IPS DF 6.9 (cell line): ENCODE data around the gene SFN.

Experiments used
- DNase-seq: peaks from one replicate; pipeline ENCODE4 v3.0.0-alpha.2; 2013; ENCODE audit warnings: low read depth, low spot score
- H3K27ac ChIP-seq: one replicate; pipeline ENCODE4 v1.5.1; 2013; ENCODE audit warnings: low read length, control low read depth
- H3K27me3 ChIP-seq: 2 replicates; pipeline ENCODE4 v1.6.1; 2013; ENCODE audit warnings: mild to moderate bottlenecking, low read length; ENCODE audit not compliant: control insufficient read depth, insufficient read depth
- H3K36me3 ChIP-seq: 2 replicates; pipeline ENCODE4 v1.6.1; 2013; ENCODE audit warnings: low read length; ENCODE audit not compliant: control insufficient read depth, insufficient read depth
- H3K4me1 ChIP-seq: 2 replicates; pipeline ENCODE4 v1.6.1; 2013; ENCODE audit warnings: low read length; ENCODE audit not compliant: control insufficient read depth, insufficient read depth
- H3K4me3 ChIP-seq: 2 replicates; pipeline ENCODE4 v1.5.1; 2013; ENCODE audit warnings: mild to moderate bottlenecking, low read length
- H3K9me3 ChIP-seq: 2 replicates; pipeline ENCODE4 v1.6.1; 2013; ENCODE audit warnings: low read length, inconsistent platforms; ENCODE audit not compliant: control insufficient read depth, insufficient read depth
- WGBS: extraction: QIAGEN DNeasy Blood & Tissue Kit; methylation state at CpG from one replicate; pipeline ENCODE4 v1.1.7; 2013; ENCODE audit warnings: mixed read lengths, missing lambda C conversion rate; ENCODE audit not compliant: insufficient read length, insufficient coverage; 5-methylcytosine and 5-hydroxymethylcytosine counted together

The SFN gene

DNA sequence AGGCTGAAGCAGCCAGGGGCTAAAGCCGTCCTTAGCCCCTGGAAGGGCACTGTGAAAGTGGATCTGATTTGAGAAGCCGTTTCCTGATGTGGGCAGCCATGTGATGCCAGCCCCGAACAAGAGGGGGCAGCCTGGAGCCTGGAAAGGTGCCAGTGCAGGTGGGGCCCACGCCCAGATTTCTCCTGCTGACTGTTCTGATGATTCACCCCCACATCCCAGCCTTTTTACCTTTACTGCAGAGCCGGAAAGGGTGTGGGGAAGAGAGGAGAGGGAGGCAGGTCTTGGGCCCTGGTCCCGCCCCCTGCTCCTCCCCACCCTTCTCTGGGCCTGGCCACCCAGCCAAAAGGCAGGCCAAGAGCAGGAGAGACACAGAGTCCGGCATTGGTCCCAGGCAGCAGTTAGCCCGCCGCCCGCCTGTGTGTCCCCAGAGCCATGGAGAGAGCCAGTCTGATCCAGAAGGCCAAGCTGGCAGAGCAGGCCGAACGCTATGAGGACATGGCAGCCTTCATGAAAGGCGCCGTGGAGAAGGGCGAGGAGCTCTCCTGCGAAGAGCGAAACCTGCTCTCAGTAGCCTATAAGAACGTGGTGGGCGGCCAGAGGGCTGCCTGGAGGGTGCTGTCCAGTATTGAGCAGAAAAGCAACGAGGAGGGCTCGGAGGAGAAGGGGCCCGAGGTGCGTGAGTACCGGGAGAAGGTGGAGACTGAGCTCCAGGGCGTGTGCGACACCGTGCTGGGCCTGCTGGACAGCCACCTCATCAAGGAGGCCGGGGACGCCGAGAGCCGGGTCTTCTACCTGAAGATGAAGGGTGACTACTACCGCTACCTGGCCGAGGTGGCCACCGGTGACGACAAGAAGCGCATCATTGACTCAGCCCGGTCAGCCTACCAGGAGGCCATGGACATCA is at the start of gene SFN:
Gene SFN, plus strand, starts transcription at position 369 of the 904 bp plus-strand sequence. Its CDS starts 64 bp downstream, at position 433.
- Histone ChIP-seq H3K36me3 (no peaks in the 10 kb centered on the region), H3K9me3 (no peaks in the 10 kb centered on the region), H3K27ac (no peak within 1 kb of the TSS), H3K4me3 (no peak within 1 kb of the TSS), H3K4me1 (peaks cover 5% of the 10 kb centered on the region; the same call in 1 of the 2 replicates), H3K27me3 (no peaks in the 10 kb centered on the region; the same call in 1 of the 2 replicates)
- no CpG with 5 or more reads among the region's 37 CpGs for WGBS
- no peak for DNase-seq

DNA sequence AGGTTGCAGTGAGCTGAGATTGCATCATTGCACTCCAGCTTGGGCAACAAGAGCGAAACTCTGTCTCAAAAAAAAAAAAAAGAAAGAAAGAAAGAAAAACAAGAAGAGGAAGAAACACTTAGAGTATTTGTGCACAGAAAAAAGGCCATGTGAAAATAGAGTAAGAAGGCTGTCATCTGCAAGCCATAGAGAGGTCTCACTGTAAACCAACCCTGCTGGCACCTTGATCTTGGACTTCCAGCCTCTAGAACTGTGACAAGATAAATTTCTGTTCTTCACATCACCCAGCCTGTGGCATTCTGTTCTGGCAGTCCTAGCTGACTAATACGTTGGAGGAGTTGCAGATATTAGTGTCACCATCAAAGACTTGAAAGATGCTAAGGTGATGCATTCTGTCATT is 48.6 kb upstream of the SFN start:
- Histone ChIP-seq H3K27me3 (no peaks in the 10 kb centered on the region), H3K36me3 (no peaks in the 10 kb centered on the region), H3K27ac (no peak overlapping the region), H3K9me3 (no peaks in the 10 kb centered on the region), H3K4me1 (no peaks in the 10 kb centered on the region), H3K4me3 (no peak overlapping the region)
- DNase-seq = no peak
- no CpG with 5 or more reads among the region's 2 CpGs for WGBS

DNA sequence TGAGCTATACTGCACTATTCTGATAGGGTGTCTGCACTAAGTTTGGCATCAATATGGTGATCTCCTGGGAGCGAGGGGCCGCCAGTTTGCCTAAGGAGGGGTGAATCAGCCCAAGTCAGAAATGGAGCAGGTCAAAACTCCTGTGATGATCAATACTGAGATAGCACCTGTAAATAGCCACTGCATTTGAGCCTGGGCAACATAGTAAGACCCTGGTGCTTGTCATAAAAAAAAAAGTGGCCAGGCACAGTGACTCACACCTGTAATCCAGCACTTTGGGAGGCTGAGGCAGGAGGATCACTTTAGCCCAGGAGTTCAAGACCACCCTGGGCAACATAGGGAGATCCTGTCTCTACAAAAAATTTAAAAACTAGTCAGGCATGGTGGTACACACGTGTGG is 48.1 kb upstream of the SFN start:
- H3K36me3 ChIP-seq = no peaks in the 10 kb centered on the region
- no peaks in the 10 kb centered on the region for H3K27me3 ChIP-seq
- WGBS = no CpG with 5 or more reads among the region's 3 CpGs
- H3K27ac ChIP-seq = no peak overlapping the region
- no peak for DNase-seq
- no peaks in the 10 kb centered on the region for H3K9me3 ChIP-seq
- no peak overlapping the region for H3K4me3 ChIP-seq
- no peaks in the 10 kb centered on the region for H3K4me1 ChIP-seq

DNA sequence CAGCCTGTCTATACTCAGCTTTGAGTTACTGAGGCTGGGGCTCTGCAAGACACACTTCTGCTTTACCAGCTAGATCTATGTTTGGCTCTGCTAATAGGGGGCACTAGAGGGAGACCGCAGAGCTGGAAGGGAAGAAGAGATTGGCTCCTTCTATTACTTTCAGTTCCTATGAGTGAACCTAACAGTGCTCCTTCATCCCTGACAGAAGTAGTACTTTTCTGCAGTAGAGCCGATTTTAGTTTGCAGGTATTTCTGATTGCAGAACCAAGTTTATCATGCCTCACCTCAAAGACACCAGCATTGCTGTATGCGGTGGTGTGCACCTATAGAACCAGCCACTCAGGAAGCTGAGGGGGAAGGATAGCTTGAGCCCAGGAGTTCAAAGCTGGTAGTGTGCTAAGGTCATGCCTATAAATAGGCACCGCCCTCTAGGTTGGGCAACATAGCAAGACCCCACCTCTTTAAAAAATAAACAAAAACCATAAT is 42.1 kb upstream of the SFN start:
- no peaks in the 10 kb centered on the region for H3K9me3 ChIP-seq
- no peaks in the 10 kb centered on the region for H3K36me3 ChIP-seq
- H3K27me3 ChIP-seq = no peaks in the 10 kb centered on the region
- no peaks in the 10 kb centered on the region for H3K4me1 ChIP-seq
- no peak for DNase-seq
- H3K27ac ChIP-seq = no peak overlapping the region
- no CpG with 5 or more reads among the region's 4 CpGs for WGBS
- H3K4me3 ChIP-seq = no peak overlapping the region

DNA sequence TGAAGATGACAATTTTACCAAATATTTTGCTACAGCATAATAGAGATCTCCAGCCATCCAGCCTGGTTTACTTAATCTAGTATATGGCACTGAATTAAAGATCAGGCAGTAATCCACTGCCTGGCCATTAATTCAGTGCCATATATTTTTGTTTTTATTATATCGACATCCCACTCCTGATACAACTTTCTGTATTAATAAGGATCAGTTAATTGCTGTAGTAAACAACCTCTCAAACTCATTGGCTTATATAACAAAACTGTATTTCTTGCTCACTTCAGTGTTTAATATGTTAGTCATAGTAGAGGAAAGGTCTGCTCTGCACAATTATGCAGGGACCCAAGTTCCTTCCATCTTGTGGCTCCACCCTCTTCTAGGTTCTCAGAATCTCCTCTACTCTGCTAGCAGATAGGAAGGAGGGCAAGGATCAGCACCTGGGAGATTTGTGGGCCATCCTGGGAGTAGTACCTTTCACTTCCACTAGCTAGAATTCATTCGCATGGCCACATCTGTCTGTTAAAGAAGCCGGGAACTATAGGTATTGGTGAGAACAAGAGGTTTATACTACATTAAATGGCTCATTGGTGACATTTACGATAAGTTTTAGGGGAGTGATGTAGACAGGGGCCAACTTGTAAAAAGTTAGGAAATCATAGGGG is 40.1 kb upstream of the SFN start:
- H3K27me3 ChIP-seq = no peaks in the 10 kb centered on the region
- no peaks in the 10 kb centered on the region for H3K36me3 ChIP-seq
- DNase-seq = no peak
- H3K4me3 ChIP-seq = no peak overlapping the region
- no peak overlapping the region for H3K27ac ChIP-seq
- no peaks in the 10 kb centered on the region for H3K9me3 ChIP-seq
- no peaks in the 10 kb centered on the region for H3K4me1 ChIP-seq
- no CpG with 5 or more reads among the region's 4 CpGs for WGBS

DNA sequence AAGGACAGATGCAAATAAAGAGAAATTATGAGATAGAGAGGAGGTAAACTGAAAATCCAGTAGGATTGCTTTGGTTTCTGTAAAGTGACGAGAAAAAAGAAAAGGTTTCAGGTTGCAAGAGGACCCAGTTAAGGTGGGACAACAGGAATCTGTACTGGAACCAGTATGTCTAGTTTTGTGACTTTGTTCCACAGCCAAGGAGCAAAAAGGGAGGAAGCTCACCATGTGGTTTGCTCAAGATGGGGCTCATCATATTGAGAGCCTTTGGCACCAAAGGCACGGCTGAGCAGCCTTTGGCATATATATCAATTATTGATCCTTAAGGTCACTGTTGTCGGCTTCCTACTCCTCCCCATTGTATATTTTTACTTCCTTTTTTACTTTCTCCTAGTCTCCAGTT is 38.2 kb upstream of the SFN start:
- WGBS = 100% methylated on average over 1 of the region's 3 CpGs
- no peaks in the 10 kb centered on the region for H3K27me3 ChIP-seq
- H3K4me1 ChIP-seq = no peaks in the 10 kb centered on the region
- H3K36me3 ChIP-seq = no peaks in the 10 kb centered on the region
- H3K27ac ChIP-seq = no peak overlapping the region
- DNase-seq = no peak
- H3K4me3 ChIP-seq = no peak overlapping the region
- H3K9me3 ChIP-seq = no peaks in the 10 kb centered on the region

DNA sequence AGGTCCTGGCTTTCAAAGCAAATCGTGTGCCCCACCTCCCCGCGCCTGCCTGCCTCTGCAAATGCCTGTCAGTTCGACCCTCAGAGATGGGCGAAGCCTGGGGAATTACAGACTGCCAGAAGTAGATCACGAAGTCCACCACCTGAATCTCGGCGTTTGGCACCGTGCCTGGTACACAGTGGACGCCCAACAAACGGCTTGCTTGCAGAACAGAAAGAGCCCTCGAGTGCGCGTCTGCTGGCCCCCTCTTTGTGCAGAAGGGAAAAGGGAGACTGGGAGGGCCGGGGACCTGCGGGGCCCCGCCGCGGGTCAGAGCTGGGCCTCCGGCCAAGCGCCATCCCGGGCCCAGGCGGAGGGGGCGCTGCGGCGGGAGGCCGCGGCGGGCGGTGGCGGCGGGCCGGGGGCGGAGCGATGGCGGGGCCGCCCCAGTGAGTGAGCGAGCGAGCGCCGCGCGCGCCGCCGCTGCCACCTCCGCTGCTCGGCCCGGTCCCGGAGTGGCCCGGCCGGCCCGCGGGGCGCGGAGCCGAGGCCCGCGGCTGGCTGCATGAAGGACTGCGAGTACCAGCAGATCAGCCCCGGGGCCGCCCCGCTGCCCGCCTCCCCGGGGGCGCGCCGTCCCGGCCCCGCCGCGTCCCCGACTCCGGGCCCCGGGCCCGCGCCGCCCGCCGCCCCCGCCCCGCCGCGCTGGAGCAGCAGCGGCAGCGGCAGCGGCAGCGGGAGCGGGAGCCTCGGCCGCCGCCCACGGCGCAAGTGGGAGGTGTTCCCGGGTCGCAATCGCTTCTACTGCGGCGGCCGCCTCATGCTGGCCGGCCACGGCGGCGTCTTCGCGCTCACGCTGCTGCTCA is 36.5 kb upstream of the SFN start, which contains the start of gene ZDHHC18:
Gene ZDHHC18, plus strand, starts transcription at position 428 of the 845 bp plus-strand sequence. Its CDS starts 117 bp downstream, at position 545.
- Histone ChIP-seq H3K4me1 (no peaks in the 10 kb centered on the region), H3K27ac (no peak within 1 kb of the TSS), H3K4me3 (peak within 1 kb of the TSS; percentile 81), H3K27me3 (no peaks in the 10 kb centered on the region), H3K9me3 (no peaks in the 10 kb centered on the region), H3K36me3 (0 out of 2 replicates have a peak, but pooled peaks cover 1% of the 10 kb centered on the region)
- no CpG with 5 or more reads among the region's 107 CpGs for WGBS
- DNase-seq = peak; percentile 16

DNA sequence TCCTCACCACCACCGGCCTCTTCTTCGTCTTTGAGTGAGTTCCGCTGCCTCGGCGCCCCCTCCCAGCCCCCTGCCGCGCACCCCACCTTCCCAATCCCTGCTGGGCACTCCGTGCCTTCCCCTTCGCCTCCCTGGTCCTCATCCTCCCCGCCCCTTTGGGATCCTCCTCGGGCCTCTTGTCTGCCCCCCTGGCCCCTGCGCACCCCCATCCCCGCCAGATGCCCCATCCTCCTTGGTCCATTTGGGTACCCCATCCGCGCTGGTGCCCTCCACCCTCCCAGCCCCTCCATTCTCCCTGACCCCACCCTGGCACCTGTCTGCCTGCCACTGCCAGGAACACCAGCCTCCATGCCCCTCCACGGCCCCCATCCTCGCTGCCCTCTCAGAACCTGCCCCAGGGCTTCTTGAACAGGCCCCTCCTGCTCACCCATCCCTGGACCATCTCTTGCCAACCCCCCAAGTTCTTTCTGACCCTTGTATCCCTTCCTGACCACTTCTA is 35.8 kb upstream of the SFN start:
- DNase-seq = no peak
- Histone ChIP-seq H3K27ac (no peak overlapping the region), H3K4me1 (no peaks in the 10 kb centered on the region)

DNA sequence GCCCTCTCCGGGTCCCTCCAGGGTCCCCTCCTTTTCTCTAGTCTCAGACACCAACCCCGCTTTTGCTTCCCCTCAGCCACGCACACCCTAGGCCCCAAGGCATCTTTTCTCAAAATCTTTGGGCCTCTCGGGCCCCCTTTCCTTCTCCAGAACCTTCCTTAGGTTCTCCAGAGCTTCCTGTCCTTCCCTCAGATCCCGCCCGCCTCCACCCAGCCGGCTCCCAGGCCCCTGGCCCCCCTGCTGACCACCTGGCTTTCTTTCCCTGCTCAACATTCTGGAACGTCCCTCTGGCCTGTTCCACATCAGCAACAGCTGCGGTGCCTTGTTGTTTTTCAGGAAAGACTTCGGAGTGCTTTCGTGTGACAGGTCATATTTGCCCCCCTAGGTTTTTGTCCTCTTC is 35.3 kb upstream of the SFN start:
- DNase-seq = no peak
- Histone ChIP-seq H3K4me1 (no peaks in the 10 kb centered on the region), H3K27ac (no peak overlapping the region), H3K4me3 (no peak overlapping the region; the same call in 1 of the 2 replicates), H3K9me3 (no peaks in the 10 kb centered on the region), H3K36me3 (0 out of 2 replicates have a peak, but pooled peaks cover 5% of the 10 kb centered on the region), H3K27me3 (no peaks in the 10 kb centered on the region)
- no CpG with 5 or more reads among the region's 11 CpGs for WGBS

More for the DNA sequence above, 35.8 kb upstream of the SFN start:
- Histone ChIP-seq H3K27me3 (no peaks in the 10 kb centered on the region), H3K9me3 (no peaks in the 10 kb centered on the region), H3K36me3 (0 out of 2 replicates have a peak, but pooled peaks cover 3% of the 10 kb centered on the region), H3K4me3 (peak overlapping the region; percentile 81)
- WGBS = no CpG with 5 or more reads among the region's 17 CpGs
